GF-D8 (cell line): ENCODE measurements around the gene ELAVL3.
"Not testable (repeated sequence)": the region's sequence is repeated elsewhere in the genome, so short reads cannot be mapped to it uniquely, and the experiment has no call there.

Source experiments
- DNase-seq: peaks from one replicate; lab custom pipeline; 2025; lab: John Stamatoyannopoulos, UW

ELAVL3 gene

DNA sequence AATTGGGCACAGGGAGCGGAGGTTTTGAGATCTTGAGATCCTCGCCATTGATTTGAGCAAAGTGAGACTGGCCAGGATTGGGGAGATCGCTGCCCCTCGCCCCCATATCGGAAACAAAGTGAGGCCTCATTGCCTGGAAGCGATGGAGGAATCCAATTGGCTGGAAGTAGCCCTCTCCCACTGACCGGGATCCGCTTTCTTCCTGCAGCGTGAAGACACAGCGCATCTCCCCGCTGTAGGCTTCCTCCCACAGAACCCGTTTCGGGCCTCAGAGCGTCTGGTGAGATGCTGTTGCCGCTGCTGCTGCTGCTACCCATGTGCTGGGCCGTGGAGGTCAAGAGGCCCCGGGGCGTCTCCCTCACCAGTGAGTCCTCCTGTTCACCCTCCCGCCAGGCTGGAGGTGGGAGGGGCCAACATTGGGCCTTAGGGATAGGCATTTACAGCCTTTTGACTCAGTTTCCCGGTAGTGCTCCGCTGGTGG, 45.0 kb downstream of the ELAVL3 start:
- no peak for DNase-seq

DNA sequence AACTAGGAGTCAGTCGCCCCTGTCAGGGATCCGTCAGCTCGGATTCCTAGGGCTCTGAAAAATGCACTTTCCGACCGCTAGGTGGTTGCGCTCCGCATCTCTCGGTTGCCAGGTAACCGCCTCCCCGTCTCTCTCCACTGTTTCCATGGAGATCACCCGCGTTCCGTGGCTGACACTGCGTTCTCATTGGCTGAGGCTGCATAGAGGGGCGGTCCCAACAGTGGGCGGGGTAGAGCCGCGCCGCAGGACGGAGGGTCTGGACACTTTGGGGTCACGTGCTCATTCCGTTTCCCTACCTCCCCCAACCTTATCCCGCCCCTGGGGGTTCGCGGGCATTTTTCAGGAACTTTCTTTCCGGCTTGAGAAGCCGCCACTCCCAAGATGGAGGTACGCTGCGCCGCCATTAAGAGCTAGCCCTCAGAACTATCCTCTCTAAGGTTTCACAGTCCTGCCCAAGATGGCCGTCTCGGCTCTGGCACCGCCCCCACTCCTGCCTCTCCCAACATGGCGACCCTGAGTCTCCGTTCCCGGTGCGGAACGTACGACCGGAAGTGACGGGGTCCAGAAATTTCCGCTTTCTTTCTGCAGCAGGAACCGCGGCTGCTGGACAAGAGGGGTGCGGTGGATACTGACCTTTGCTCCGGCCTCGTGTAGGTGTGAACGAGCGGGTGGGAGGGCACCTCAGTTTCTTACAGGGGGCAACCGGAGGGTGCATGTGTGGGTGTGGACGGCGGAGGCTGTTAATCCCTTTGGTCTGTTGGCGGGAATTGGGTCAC, 45.6 kb downstream of the ELAVL3 start, which contains the start of the genes ODAD3 and PRKCSH:
Gene ODAD3 (minus strand): TSS at position 65 of the 776 bp plus-strand sequence. CDS start 105 bp downstream, outside the sequence.
Gene PRKCSH (plus strand): TSS at position 579 of the 776 bp plus-strand sequence. CDS start 483 bp downstream, outside the sequence.
- DNase-seq, result peak; percentile 99

DNA sequence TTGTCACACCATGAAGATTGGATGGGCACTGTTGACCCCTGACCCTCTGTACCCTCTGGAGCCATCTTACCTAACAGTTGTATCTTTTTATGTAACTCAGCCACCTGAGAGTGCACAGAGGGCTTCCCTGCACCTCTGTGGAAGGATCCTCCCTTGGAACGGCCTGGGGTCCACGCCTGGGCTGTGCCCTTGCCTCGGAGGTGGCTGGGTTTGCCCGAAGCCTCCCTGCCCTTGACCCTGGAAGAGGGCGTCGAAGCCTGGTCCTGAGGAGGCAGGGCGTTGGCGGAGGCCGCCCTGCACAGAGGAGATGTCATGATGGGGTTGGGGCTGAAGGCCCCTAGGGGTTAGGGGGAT, 46.2 kb downstream of the ELAVL3 start:
- no peak for DNase-seq

GRCh38 chr19:11433526-11433925, 47.3 kb downstream of the ELAVL3 start:
- DNase-seq, result not testable (repeated sequence)

DNA sequence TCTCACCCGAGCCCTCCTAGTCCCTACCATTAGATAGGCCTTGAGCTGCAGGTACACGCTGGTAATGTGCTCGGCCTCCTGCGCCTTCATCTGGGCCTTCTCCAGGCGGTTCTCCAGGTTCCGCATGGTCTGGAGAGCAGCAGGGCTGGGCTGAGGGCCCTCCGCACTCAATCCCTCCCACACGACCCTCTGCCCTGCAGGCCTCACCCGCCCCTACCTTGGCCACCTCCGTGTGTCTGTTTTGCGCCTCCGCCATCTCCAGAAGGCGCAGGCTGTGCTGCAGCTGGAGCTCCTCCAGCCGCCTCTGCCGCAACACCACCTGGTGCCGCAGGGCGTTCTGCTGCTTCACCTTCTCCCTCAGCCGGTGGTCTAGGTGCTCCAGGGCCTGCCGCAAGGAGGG, 54.2 kb downstream of the ELAVL3 start:
- DNase-seq, result no peak

DNA sequence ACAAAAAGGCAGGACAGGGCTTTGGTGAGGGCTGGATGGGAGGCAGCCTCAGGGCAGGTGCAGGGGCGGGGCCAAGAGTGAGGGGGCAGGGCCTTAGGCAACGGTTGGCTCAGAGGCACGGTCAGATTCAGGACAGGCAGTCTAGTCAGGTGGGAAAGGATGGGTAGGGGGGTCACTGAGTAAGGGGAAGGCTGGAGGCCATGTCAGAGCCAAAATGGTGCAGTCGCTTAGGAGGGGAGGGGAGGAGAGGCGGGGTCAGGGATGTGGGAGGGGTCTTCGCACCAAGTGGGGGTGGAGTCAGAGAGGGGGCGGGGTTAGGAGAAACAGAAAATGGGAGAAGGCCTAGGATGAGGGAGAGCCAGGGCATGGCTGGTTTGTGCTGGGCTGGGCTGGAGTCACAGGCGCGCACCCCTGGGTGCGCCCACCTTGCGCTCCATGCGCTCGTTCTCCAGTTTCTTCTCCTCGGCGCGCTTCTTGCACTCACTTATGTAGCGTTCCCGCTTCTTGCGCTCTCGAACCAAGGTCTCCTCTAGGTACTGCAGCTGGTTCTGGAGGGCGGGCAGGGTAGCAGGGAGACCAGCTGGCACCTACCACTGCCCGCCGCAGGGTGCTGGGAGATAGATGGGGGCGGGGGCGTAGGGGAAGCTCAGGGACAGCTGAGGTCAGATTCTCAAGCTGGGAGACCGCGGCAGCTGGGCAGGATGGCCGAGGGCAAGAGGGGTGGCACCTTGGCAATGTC, 55.0 kb downstream of the ELAVL3 start:
- DNase-seq, result no peak

- DNase-seq, result no peak
Measured at GRCh38 chr19:11423791-11424181, 57.1 kb downstream of the ELAVL3 start.

DNA sequence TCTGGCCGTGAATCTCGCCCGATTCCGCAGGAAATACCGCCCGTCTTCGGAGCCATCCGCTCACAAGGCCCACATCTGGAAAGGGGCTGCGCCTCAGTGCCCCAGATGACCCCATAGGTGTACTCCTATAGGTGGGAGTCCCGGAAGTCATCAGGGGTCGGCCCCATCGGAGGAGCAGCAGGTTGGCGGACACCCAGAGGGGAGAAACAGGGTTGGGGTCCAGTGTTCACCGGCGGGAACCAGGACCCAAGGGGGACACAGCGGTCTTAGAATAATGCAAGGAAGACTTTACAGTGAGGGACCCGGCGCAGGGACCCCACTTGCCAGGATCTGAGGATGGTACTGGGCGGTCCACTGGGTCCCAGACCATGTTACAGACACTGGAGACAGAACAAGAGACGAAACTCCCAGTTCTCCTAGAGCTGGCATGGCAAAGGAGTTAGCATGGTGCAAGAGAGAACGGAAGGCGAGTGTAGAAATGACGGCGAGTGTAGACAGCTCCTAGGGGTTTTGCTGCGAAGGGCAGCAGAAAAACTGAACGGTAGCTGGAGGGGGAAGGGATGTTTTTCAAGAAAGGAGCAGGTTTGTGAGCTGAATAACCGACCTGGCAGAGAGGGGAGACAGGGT, 57.6 kb downstream of the ELAVL3 start:
- no peak for DNase-seq

DNA sequence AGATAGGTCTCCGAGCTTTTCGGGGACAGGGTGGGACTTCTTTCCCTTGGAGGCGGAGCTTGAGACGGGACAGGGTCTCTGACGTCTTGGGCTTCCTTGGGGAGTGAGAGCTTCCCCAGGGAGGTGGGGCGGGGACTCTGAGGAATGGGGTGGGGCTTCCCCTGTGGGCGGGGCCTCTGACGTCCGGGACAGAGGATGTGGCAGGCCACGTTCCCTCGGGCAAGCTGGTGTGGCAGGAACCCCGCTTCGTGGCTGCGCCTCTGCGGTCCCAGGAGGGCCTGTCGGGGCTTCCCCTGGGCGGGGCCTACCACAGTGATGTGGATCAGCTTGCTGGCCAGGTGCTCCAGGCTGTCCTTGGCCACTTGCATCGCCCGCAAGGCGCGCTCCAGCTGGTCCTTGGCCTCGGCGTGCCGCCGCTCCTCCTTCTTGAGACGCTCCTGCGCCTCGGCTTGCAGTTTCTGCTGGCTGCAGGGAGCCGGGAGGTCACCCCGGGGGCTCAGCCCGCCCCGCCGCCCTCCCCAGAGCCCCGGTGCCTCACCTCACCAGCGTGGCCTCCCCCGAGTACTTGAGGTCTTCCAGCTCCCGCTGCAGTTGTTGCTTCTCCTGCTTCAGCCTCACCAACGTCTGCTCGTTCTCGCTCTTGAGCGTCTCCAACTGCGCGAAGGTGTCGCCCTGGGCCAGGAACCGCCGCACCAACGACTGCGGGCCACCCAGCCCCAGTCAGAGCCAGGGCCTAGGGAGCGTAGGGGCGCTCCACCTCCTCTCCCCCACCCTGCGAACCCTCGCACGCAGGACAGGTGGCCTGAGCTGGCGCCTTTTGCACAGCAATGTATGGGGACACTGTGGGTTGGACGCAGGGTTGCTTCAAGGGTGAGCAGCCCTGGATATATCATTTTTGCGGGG, 58.4 kb downstream of the ELAVL3 start:
- no peak for DNase-seq

GRCh38 chr19:11421371-11422098, 59.3 kb downstream of the ELAVL3 start:
- DNase-seq, result no peak

DNA sequence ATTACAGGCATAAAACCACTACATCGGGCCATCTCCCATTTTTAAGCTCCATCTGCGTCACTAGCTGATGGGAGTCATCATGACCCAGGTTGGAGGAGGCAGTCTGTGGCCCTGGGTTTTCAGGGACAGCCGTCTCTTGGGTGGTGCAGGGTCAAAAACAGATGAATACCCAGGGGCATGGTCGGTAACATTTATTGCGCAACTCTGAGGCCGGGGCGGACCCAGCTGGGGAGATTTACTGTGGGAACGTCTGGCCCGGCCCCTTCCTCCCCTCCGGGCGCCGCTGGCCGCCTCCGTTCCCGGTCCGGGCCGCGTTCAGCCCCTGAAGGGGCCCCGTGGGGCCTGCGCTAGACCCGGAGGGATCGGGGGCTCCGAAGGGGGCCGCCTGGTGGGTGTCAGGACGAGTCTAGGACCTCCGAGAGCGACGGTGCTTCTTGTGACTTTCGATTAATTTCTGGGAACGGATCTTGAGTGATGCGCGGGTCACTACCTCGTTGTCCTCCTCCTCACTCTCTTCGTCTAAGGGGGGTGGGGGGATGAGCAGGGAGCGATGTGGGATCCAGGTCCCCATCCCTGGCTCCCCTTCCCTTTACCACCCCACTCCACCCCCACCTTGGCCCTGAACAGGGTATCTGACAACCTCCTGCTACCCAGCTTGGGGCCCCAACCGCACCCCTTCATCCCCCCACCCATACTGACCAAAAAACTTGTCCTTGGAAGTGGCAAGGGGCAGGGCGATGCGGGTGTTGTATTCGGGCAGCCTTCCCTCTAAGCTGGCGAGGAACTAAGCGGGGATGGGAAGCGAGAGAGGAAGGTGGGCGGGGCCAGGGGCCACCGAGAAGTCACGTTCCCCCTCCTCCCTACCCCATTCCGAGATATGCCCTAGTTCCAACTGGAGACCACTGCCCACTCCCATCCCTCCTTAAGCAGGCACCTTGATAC, 60.1 kb downstream of the ELAVL3 start:
- no peak for DNase-seq

GRCh38 chr19:11418549-11419506, 62.0 kb downstream of the ELAVL3 start, which contains the start of gene RGL3:
RGL3 (minus strand) TSS chr19:11419314; CDS start chr19:11419278, 36 bp downstream.
- no peak for DNase-seq

DNA sequence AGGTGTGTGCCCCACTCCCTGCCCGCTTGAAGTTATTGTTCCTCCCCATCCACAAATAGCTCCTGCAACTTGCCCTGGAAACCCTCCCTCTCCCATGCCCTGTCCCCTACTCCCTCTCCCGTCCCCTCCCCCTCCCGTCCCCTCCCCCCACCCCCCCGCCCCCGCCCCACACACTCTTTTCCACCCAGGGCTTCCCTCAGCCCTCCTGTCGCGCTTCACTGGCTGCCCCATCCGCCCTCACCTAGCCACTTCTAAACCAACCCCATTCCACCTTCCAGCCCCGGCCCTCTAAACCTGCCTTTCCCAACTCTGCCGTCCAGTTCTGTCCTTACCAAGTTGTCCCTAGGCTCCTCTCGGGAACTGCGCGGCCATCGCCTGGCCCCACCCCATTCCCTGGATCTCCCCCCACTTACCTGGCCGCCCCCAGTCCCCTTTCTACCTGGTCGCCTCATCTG, 62.7 kb downstream of the ELAVL3 start:
- DNase-seq, result no peak

DNA sequence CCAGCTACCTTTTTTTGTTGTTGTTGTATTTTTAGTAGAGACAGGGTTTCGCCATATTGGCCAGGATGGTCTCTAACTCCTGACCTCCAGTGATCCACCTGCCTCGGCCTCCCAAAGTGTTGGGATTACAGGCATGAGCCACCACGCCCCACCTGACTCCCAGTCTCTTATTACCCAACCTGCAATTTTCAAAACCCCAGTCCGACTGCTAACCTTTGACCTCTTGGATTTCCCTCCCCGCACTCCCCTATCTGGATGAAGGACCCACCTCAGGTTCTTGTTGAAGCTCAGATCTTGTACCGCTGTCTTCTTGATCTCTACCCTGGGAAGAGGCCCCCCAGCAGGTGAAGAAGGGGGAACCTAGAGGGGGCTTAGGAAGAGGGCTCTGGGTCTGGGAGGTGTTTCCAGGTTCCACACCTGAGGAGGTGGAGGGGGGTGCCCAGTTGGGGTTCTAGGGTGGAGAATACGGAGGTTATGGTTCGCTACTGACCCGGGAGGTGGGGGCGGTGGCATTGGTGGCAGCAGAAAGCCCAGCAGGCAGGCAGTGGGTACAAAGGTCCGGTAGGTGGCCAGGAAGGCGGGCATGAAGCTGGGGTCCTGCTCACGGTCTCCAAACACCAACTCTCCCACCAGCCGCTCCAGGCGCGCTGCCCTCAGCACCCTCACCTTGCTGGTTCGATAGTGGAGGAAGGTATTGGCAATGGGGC, 64.3 kb downstream of the ELAVL3 start:
- no peak for DNase-seq

DNA sequence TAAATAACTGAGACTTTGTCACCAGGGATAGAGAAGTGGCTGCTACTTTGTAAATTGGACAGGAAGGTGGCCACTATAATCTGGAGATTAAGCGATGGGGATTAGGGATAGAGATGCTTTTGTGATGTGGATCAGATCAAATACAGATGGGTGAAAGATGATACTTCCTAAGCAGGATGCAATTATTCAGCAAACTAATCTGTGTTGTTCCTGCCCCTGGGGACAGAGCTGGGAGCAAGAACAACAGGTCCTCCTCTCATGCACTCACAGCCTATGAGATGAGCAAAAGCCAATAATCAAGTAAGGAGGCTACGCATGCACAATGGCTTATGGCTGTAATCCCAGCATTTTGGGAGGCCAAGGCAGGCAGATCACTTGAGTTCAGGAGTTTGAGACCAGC, 66.3 kb downstream of the ELAVL3 start:
- no peak for DNase-seq

GRCh38 chr19:11410682-11411081, 70.2 kb downstream of the ELAVL3 start:
- DNase-seq, result no peak

DNA sequence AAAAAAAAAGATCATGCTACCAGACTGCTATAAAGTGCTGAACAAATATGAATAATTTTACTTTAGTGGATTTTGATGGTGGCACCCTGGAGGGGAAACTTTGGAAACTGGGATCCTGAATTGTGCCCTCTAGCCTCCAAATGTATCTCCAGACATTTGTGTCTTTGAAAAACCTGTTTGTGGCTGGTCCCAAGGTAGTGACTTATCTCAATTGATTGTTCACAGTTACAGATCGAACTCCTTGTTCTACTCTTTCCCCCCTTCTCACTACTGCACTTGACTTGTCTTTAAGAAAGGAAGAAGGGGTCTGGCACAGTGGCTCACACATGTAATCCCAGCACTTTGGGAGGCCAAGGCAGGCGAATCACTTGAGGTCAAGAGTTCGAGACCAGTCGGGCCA, 72.3 kb downstream of the ELAVL3 start:
- no peak for DNase-seq
